Nephron progenitor cell (in vitro differentiated cells): ENCODE results near the gene LGALS8.
A peak's percentile ranks its signal among the peaks of the same experiment; 100 is the strongest.

ENCODE experiments used
- DNase-seq: peaks from one replicate; pipeline ENCODE4 v3.0.0; 2021
- H3K27ac Mint-ChIP-seq: 2 replicates; pipeline ENCODE4 v1.8.0; 2021; ENCODE audit warnings: mild to moderate bottlenecking, moderate library complexity, mixed read lengths
- H3K27me3 Mint-ChIP-seq: 2 replicates; pipeline ENCODE4 v1.8.0; 2021; ENCODE audit warnings: mild to moderate bottlenecking, low read depth, mixed read lengths; ENCODE audit not compliant: poor library complexity
- H3K36me3 Mint-ChIP-seq: 2 replicates; pipeline ENCODE4 v1.8.0; 2021; ENCODE audit warnings: low read depth, mixed read lengths
- H3K4me1 Mint-ChIP-seq: 2 replicates; pipeline ENCODE4 v1.8.0; 2021; ENCODE audit warnings: mixed read lengths
- H3K4me3 Mint-ChIP-seq: 2 replicates; pipeline ENCODE4 v1.8.0; 2021; ENCODE audit warnings: mild to moderate bottlenecking, moderate library complexity, mixed read lengths
- H3K9me3 Mint-ChIP-seq: 2 replicates; pipeline ENCODE4 v1.8.0; 2021; ENCODE audit warnings: mild to moderate bottlenecking, moderate library complexity, mixed read lengths
- CTCF ChIP-seq: fragments of 200-600 bp; sonication (generic); IDR thresholded peaks from 2 replicates; pipeline ENCODE4 v1.5.0; 2021; ENCODE audit warnings: antibody characterized with exemption

Gene LGALS8

GRCh38 chr1:236540813-236541465 lies 17.2 kb downstream of the LGALS8 start:
- DNase-seq, result no peak
- TF ChIP-seq CTCF, result no peak
- Mint-ChIP-seq H3K4me3 (no peak overlapping the region), H3K9me3 (no peaks in the 10 kb centered on the region), H3K4me1 (peaks cover 5% of the 10 kb centered on the region), H3K36me3 (peaks cover 56% of the 10 kb centered on the region), H3K27me3 (no peaks in the 10 kb centered on the region), H3K27ac (no peak overlapping the region)

GRCh38 chr1:236541710-236542109 lies 17.9 kb downstream of the LGALS8 start:
- no peak overlapping the region for H3K4me3 Mint-ChIP-seq
- H3K4me1 Mint-ChIP-seq, result peaks cover 5% of the 10 kb centered on the region
- H3K9me3 Mint-ChIP-seq, result no peaks in the 10 kb centered on the region
- peaks cover 55% of the 10 kb centered on the region for H3K36me3 Mint-ChIP-seq
- no peak overlapping the region for H3K27ac Mint-ChIP-seq
- no peak for TF ChIP-seq CTCF
- no peak for DNase-seq
- no peaks in the 10 kb centered on the region for H3K27me3 Mint-ChIP-seq

GRCh38 chr1:236543065-236543669 lies 19.4 kb downstream of the LGALS8 start:
- Mint-ChIP-seq H3K36me3 (peaks cover 60% of the 10 kb centered on the region), H3K4me1 (peaks cover 5% of the 10 kb centered on the region), H3K27ac (peak overlapping the region; percentile 73), H3K4me3 (no peak overlapping the region), H3K9me3 (no peaks in the 10 kb centered on the region), H3K27me3 (no peaks in the 10 kb centered on the region)
- peak; percentile 32 for TF ChIP-seq CTCF
- DNase-seq, result peak; percentile 21

GRCh38 chr1:236545621-236546169 lies 21.9 kb downstream of the LGALS8 start:
- Mint-ChIP-seq H3K27me3 (no peaks in the 10 kb centered on the region), H3K4me3 (no peak overlapping the region), H3K4me1 (peaks cover 5% of the 10 kb centered on the region), H3K9me3 (no peaks in the 10 kb centered on the region), H3K27ac (peak overlapping the region; percentile 2), H3K36me3 (peaks cover 70% of the 10 kb centered on the region)
- no peak for TF ChIP-seq CTCF
- no peak for DNase-seq

- no peak for TF ChIP-seq CTCF
- Mint-ChIP-seq H3K9me3 (no peaks in the 10 kb centered on the region), H3K36me3 (peaks cover 81% of the 10 kb centered on the region), H3K4me3 (no peak overlapping the region), H3K27me3 (no peaks in the 10 kb centered on the region), H3K4me1 (peaks cover under 1% of the 10 kb centered on the region), H3K27ac (peak overlapping the region; percentile 47)
- no peak for DNase-seq
Measured at GRCh38 chr1:236548452-236548851, 24.7 kb downstream of the LGALS8 start.
